ENCODE measurements around the gene SKAP1.
"Not testable (repeated sequence)": the region's sequence is repeated elsewhere in the genome, so short reads cannot be mapped to it uniquely, and the experiment has no call there.

Gene SKAP1

GRCh38 chr17:48282303-48282702 is 147.7 kb downstream of the SKAP1 start:
- DNase-seq (ENCODE audit: low read depth) = no peak

- DNase-seq (ENCODE audit: low read depth) = no peak
Measured at GRCh38 chr17:48278760-48279491, 151.1 kb downstream of the SKAP1 start.

- no peak for DNase-seq (ENCODE audit: low read depth)
Measured at GRCh38 chr17:48276776-48277175, 153.2 kb downstream of the SKAP1 start.

- DNase-seq (ENCODE audit: low read depth) = no peak
Measured at GRCh38 chr17:48270899-48271298, 159.1 kb downstream of the SKAP1 start.

- no peak for DNase-seq (ENCODE audit: low read depth)
Measured at GRCh38 chr17:48269209-48269608, 160.8 kb downstream of the SKAP1 start.

GRCh38 chr17:48263731-48264035 is 166.3 kb downstream of the SKAP1 start:
- no peak for DNase-seq (ENCODE audit: low read depth)

GRCh38 chr17:48262982-48263730 is 166.9 kb downstream of the SKAP1 start:
- no peak for DNase-seq (ENCODE audit: low read depth)

GRCh38 chr17:48261297-48261880 is 168.6 kb downstream of the SKAP1 start:
- DNase-seq (ENCODE audit: low read depth) = no peak

GRCh38 chr17:48259694-48260291 is 170.2 kb downstream of the SKAP1 start:
- no peak for DNase-seq (ENCODE audit: low read depth)

- DNase-seq (ENCODE audit: low read depth) = no peak
Measured at GRCh38 chr17:48258331-48258730, 171.7 kb downstream of the SKAP1 start.

- no peak for DNase-seq (ENCODE audit: low read depth)
Measured at GRCh38 chr17:48255759-48256158, 174.3 kb downstream of the SKAP1 start.

- no peak for DNase-seq (ENCODE audit: low read depth)
Measured at GRCh38 chr17:48254896-48255295, 175.1 kb downstream of the SKAP1 start.

GRCh38 chr17:48253975-48254374 is 176.0 kb downstream of the SKAP1 start:
- DNase-seq (ENCODE audit: low read depth) = no peak

- no peak for DNase-seq (ENCODE audit: low read depth)
Measured at GRCh38 chr17:48251950-48252349, 178.1 kb downstream of the SKAP1 start.

GRCh38 chr17:48250949-48251348 is 179.1 kb downstream of the SKAP1 start:
- DNase-seq (ENCODE audit: low read depth) = no peak

GRCh38 chr17:48250059-48250458 is 180.0 kb downstream of the SKAP1 start:
- DNase-seq (ENCODE audit: low read depth) = not testable (repeated sequence)

GRCh38 chr17:48247603-48248002 is 182.4 kb downstream of the SKAP1 start:
- DNase-seq (ENCODE audit: low read depth) = no peak

- DNase-seq (ENCODE audit: low read depth) = no peak
Measured at GRCh38 chr17:48247038-48247437, 183.0 kb downstream of the SKAP1 start.

- no peak for DNase-seq (ENCODE audit: low read depth)
Measured at GRCh38 chr17:48246612-48247011, 183.4 kb downstream of the SKAP1 start.

- DNase-seq (ENCODE audit: low read depth) = not testable (repeated sequence)
Measured at GRCh38 chr17:48245465-48246033, 184.5 kb downstream of the SKAP1 start.

GRCh38 chr17:48244814-48245213 is 185.2 kb downstream of the SKAP1 start:
- DNase-seq (ENCODE audit: low read depth) = no peak

- DNase-seq (ENCODE audit: low read depth) = no peak
Measured at GRCh38 chr17:48244121-48244711, 185.8 kb downstream of the SKAP1 start.
